Fibroblast of lung (primary cell): Measurements from ENCODE around the gene SGPL1.

Experiments used
- EZH2 ChIP-seq: IDR thresholded peaks from 2 replicates; pipeline ENCODE4 v1.5.1; 2012; ENCODE audit warnings: low read length, control low read depth, mild to moderate bottlenecking; ENCODE audit errors: missing control alignments
- TF ChIP-seq, protein P1 (sequence below), 2 donors: IDR thresholded peaks in 1 of 2; conservative IDR thresholded peaks in 1 of 2; 1 replicate in 1 of 2; 2 replicates in 1 of 2; pipeline ENCODE4 v1.5.1; 2011 to 2012; ENCODE audit warnings: low read length in 2 of 2, control low read depth in 1 of 2, inconsistent platforms in 1 of 2, low read depth in 1 of 2, mild to moderate bottlenecking in 1 of 2

DNA sequence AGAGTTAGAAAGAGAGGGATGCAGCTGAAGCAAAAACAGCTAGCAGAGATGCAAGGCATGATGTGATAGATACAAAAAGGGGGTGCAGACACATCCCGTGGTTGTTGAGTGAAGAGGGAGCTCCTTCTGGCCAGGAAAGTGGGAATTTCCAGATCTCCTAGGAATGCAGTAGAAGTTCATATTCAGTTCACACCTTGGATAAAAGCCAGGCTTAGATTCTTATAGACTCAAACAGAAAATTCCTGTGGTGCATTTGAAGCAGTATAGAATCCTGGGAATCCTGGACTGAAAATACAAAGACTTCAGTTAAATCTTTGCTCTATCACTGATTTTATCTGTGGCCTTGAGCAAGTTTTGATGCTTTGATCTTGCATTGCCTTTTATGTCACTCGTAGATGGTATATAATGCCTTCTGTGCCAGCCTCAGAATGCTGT lies 33.9 kb downstream of the SGPL1 start:
- TF ChIP-seq, protein P1, sequence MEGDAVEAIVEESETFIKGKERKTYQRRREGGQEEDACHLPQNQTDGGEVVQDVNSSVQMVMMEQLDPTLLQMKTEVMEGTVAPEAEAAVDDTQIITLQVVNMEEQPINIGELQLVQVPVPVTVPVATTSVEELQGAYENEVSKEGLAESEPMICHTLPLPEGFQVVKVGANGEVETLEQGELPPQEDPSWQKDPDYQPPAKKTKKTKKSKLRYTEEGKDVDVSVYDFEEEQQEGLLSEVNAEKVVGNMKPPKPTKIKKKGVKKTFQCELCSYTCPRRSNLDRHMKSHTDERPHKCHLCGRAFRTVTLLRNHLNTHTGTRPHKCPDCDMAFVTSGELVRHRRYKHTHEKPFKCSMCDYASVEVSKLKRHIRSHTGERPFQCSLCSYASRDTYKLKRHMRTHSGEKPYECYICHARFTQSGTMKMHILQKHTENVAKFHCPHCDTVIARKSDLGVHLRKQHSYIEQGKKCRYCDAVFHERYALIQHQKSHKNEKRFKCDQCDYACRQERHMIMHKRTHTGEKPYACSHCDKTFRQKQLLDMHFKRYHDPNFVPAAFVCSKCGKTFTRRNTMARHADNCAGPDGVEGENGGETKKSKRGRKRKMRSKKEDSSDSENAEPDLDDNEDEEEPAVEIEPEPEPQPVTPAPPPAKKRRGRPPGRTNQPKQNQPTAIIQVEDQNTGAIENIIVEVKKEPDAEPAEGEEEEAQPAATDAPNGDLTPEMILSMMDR (conservative IDR thresholded peaks at IDR 0.05 in 1 of 2, IDR thresholded peaks at IDR 0.05 in 1 of 2; ENCODE audit: low read depth in 1 of 2, low read length in 2 of 2): no peak
- no peak for TF ChIP-seq EZH2
